ENCODE data around the gene ZNF516.

- TF ChIP-seq CTCF (IDR thresholded peaks at IDR 0.05; ENCODE audit: borderline replicate concordance, extremely low read depth, low read length, poor library complexity, severe bottlenecking) = no peak
- no peak for TF ChIP-seq EZH2 (IDR thresholded peaks at IDR 0.05; ENCODE audit: borderline replicate concordance, low read depth, low read length, severe bottlenecking)
Measured at GRCh38 chr18:76487782-76488181, 7.3 kb downstream of the ZNF516 start.
